ENCODE data around the gene OR10H3.
"Not testable (repeated sequence)": the region's sequence is repeated elsewhere in the genome, so short reads cannot be mapped to it uniquely, and the experiment has no call there.

The OR10H3 gene

GRCh38 chr19:15779756-15780476 lies 42.1 kb downstream of the OR10H3 start:
- DNase-seq (ENCODE audit: low read depth, low spot score) = no peak

GRCh38 chr19:15780610-15781418 lies 43.0 kb downstream of the OR10H3 start:
- DNase-seq (ENCODE audit: low read depth, low spot score) = no peak

- no peak for DNase-seq (ENCODE audit: low read depth, low spot score)
Observed at GRCh38 chr19:15781661-15782060, 43.9 kb downstream of the OR10H3 start.

GRCh38 chr19:15782211-15782610 lies 44.4 kb downstream of the OR10H3 start:
- DNase-seq (ENCODE audit: low read depth, low spot score) = no peak

GRCh38 chr19:15782896-15783295 lies 45.1 kb downstream of the OR10H3 start:
- not testable (repeated sequence) for DNase-seq (ENCODE audit: low read depth, low spot score)

- DNase-seq (ENCODE audit: low read depth, low spot score) = no peak
Observed at GRCh38 chr19:15787611-15788155, 49.9 kb downstream of the OR10H3 start, which contains the start of gene OR10H5. Gene OR10H5, plus strand, starts transcription at chr19:15787661. Its CDS starts 6,388 bp downstream, at chr19:15794049.

- no peak for DNase-seq (ENCODE audit: low read depth, low spot score)
Observed at GRCh38 chr19:15788594-15789270, 50.9 kb downstream of the OR10H3 start.

GRCh38 chr19:15790096-15790495 lies 52.3 kb downstream of the OR10H3 start:
- no peak for DNase-seq (ENCODE audit: low read depth, low spot score)

All from activated CD4-positive, CD25-positive, alpha-beta regulatory T cell treated with anti-CD3 and anti-CD28 coated beads, Interleukin-2, amount 50 U/mL, for 16 hours (primary cell).